Activated CD4-positive, alpha-beta T cell treated with anti-CD3 and anti-CD28 coated beads, Interleukin-2, Interleukin-4, amounts not matched to agents 100 ng/mL and 50 ng/mL, durations not matched to agents 16 hours and 8 hours (primary cell): Measurements from ENCODE around the gene CENPA.
"Not testable (repeated sequence)": the region's sequence is repeated elsewhere in the genome, so short reads cannot be mapped to it uniquely, and the experiment has no call there.

Experiments used
- DNase-seq: peaks from one replicate; pipeline ENCODE4 v3.0.0-alpha.2; 2020; ENCODE audit warnings: low spot score

The CENPA gene

GRCh38 chr2:26760991-26761390 lies 24.9 kb upstream of the CENPA start:
- not testable (repeated sequence) for DNase-seq

GRCh38 chr2:26763019-26763418 lies 22.8 kb upstream of the CENPA start:
- DNase-seq: no peak

- peak; percentile 80 for DNase-seq
Observed at GRCh38 chr2:26764078-26764887, 21.6 kb upstream of the CENPA start, which contains the start of gene SLC35F6. Gene SLC35F6 (plus strand): TSS chr2:26764284. CDS start chr2:26764350, 66 bp downstream.

- no peak for DNase-seq
Observed at GRCh38 chr2:26764906-26765305, 20.9 kb upstream of the CENPA start.

- DNase-seq: no peak
Observed at GRCh38 chr2:26765475-26766200, 20.2 kb upstream of the CENPA start.

- no peak for DNase-seq
Observed at GRCh38 chr2:26767129-26767528, 18.7 kb upstream of the CENPA start.

- DNase-seq: no peak
Observed at GRCh38 chr2:26767894-26768487, 17.9 kb upstream of the CENPA start.

GRCh38 chr2:26768759-26769088 lies 17.1 kb upstream of the CENPA start:
- DNase-seq: no peak

GRCh38 chr2:26769089-26769761 lies 16.6 kb upstream of the CENPA start:
- DNase-seq: peak; percentile 55

GRCh38 chr2:26770986-26771586 lies 14.8 kb upstream of the CENPA start:
- DNase-seq: no peak

GRCh38 chr2:26772064-26773001 lies 13.5 kb upstream of the CENPA start:
- DNase-seq: peak; percentile 43

- no peak for DNase-seq
Observed at GRCh38 chr2:26776195-26776800, 9.6 kb upstream of the CENPA start.

GRCh38 chr2:26778098-26778497 lies 7.8 kb upstream of the CENPA start:
- no peak for DNase-seq

GRCh38 chr2:26778507-26778906 lies 7.3 kb upstream of the CENPA start:
- DNase-seq: no peak

GRCh38 chr2:26780203-26780760 lies 5.6 kb upstream of the CENPA start:
- DNase-seq: no peak

GRCh38 chr2:26782876-26783704 lies 2.8 kb upstream of the CENPA start:
- DNase-seq: no peak

GRCh38 chr2:26784570-26785234 lies 1.2 kb upstream of the CENPA start:
- no peak for DNase-seq

GRCh38 chr2:26786207-26787028 lies 562 bp downstream of the CENPA start:
- DNase-seq: no peak
